Thymus (tissue), 11 donors: ENCODE results near the gene TMED3. TPM values are rescaled to one million over a fixed set of nuclear protein-coding genes. Genes with fewer than 3 reads are reported as not detected.

Source experiments
- DNase-seq, 9 donors: peaks; one replicate each; pipeline ENCODE4 v3.0.0-alpha.2; 2013; ENCODE audit warnings: low spot score in 9 of 9, low read depth in 6 of 9, missing footprints in 1 of 9
- H3K27ac ChIP-seq, 2 donors: one replicate each; pipeline ENCODE4 v1.5.1; 2013; ENCODE audit warnings: control low read depth in 1 of 2, low read depth in 1 of 2, low read length in 1 of 2, mild to moderate bottlenecking in 1 of 2, moderate library complexity in 1 of 2
- H3K27me3 ChIP-seq, 2 donors: one replicate each; pipeline ENCODE4 v1.5.1; 2013; ENCODE audit warnings: low read length in 1 of 2; ENCODE audit not compliant: control insufficient read depth in 2 of 2, insufficient read depth in 1 of 2
- H3K36me3 ChIP-seq, 2 donors: one replicate each; pipeline ENCODE4 v1.5.1; 2013; ENCODE audit warnings: low read length in 1 of 2, mild to moderate bottlenecking in 1 of 2, moderate library complexity in 1 of 2; ENCODE audit not compliant: control insufficient read depth in 2 of 2, insufficient read depth in 2 of 2
- H3K4me1 ChIP-seq, 2 donors: one replicate each; pipeline ENCODE4 v1.5.1; 2013; ENCODE audit warnings: low read length in 2 of 2; ENCODE audit not compliant: control insufficient read depth in 2 of 2, insufficient read depth in 2 of 2
- H3K4me3 ChIP-seq, 2 donors: one replicate each; pipeline ENCODE4 v1.5.1; 2013; ENCODE audit warnings: low read length in 2 of 2, control low read depth in 1 of 2, mild to moderate bottlenecking in 1 of 2
- H3K9me3 ChIP-seq, 2 donors: one replicate each; pipeline ENCODE4 v1.5.1; 2013; ENCODE audit warnings: low read length in 1 of 2, mild to moderate bottlenecking in 1 of 2; ENCODE audit not compliant: control insufficient read depth in 2 of 2, insufficient read depth in 1 of 2
- WGBS: extraction: QIAGEN DNeasy Blood & Tissue Kit; methylation state at CpG from one replicate; pipeline ENCODE4 v1.1.7; 2013; 5-methylcytosine and 5-hydroxymethylcytosine counted together
- polyA plus RNA-seq: library from polyadenylated mRNA; stranded (reverse); fragments of 200-250 nt; gene quantifications from one replicate; pipeline ENCODE4 v1.2.3, GENCODE V29; 2013
- total RNA-seq: library from RNA; stranded (reverse); fragments of 120-200 nt; gene quantifications from one replicate; pipeline ENCODE4 v1.2.4, GENCODE V29; 2013
- donor health status: healthy.

Gene TMED3
- total and polyA plus RNA-seq, 2 donors: 45.3 to 59.0 TPM

DNA sequence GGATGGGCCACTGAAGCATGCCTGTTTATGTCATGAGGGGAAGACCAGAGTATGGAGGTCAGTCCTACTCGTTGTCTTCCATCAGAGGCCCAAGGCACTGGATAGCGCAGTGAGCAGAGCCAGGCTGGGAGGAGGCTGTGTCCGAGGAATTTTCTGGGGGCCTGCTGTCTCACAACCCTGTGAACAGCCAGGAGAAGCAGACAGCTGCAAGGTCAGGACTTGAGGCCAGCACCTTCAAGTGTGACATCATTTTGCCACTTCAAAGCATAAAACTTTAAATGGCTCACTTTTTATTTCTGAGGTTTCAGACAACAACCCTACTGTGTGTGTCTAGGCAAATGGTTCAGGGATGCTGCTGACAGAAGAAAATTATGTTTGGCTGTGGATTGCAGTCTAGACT lies 47.2 kb downstream of the TMED3 start:
- Histone ChIP-seq H3K36me3 (no peaks in the 10 kb centered on the region), H3K9me3 (no peaks in the 10 kb centered on the region), H3K4me1 (no peaks in the 10 kb centered on the region), H3K27ac (no peak overlapping the region), H3K4me3 (no peak overlapping the region), H3K27me3 (no peaks in the 10 kb centered on the region)
- 81% methylated on average over 3 of the region's 3 CpGs for WGBS
- DNase-seq: no peak

DNA sequence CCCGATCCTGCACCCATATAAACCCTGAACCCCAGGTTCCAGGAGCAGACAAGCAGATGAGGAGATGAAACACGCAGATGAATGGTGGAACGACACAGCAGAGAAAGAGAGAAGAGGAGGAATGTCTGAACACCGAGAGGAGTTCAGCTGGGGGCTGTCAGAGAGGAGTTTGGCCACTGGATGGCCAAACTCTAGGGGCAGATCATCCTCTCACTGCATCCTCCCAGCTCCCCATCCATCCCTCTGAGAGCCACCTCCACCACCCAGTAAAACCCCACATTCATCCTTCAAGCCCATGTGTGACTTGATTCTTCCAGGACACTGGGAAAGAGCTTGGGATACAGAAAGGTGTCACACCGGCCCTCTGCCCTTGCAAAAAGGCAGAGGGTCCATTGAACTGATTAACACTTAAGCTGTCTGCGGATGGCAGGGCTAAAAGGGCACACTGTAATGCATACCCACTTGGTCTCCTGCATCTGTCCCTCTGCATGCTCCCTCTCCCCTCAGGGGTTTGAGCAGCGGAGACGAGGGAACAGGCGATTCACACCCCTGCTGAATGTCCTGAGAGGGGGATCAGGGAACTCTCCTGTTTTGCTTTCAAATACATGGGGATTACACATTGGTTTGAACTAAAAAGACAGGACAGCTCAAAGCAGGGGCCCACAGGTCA lies 53.8 kb downstream of the TMED3 start:
- no peaks in the 10 kb centered on the region for H3K4me1 ChIP-seq
- no peak overlapping the region for H3K4me3 ChIP-seq

GRCh38 chr15:79365765-79366164 lies 54.9 kb downstream of the TMED3 start:
- H3K27me3 ChIP-seq: no peaks in the 10 kb centered on the region
- H3K4me1 ChIP-seq: no peaks in the 10 kb centered on the region
- 87% methylated on average over 3 of the region's 3 CpGs for WGBS
- no peak overlapping the region for H3K27ac ChIP-seq
- H3K4me3 ChIP-seq: no peak overlapping the region
- no peak for DNase-seq
- peaks cover 0 to 3% of the 10 kb centered on the region in 2 donors for H3K36me3 ChIP-seq
- no peaks in the 10 kb centered on the region for H3K9me3 ChIP-seq

More for the DNA sequence above, 53.8 kb downstream of the TMED3 start:
- peaks cover 0 to 3% of the 10 kb centered on the region in 2 donors for H3K36me3 ChIP-seq
- DNase-seq: no peak
- H3K27me3 ChIP-seq: no peaks in the 10 kb centered on the region
- no peak overlapping the region for H3K27ac ChIP-seq
- 99% methylated on average over 9 of the region's 9 CpGs for WGBS
- no peaks in the 10 kb centered on the region for H3K9me3 ChIP-seq

- H3K9me3 ChIP-seq: no peaks in the 10 kb centered on the region
- H3K4me3 ChIP-seq: no peak overlapping the region
- H3K27ac ChIP-seq: no peak overlapping the region
- 96% methylated on average over 2 of the region's 2 CpGs for WGBS
- H3K27me3 ChIP-seq: no peaks in the 10 kb centered on the region
- DNase-seq: no peak
- H3K4me1 ChIP-seq: no peaks in the 10 kb centered on the region
- H3K36me3 ChIP-seq: peaks cover 0 to 3% of the 10 kb centered on the region in 2 donors
Measured at GRCh38 chr15:79366691-79367090, 55.8 kb downstream of the TMED3 start.

DNA sequence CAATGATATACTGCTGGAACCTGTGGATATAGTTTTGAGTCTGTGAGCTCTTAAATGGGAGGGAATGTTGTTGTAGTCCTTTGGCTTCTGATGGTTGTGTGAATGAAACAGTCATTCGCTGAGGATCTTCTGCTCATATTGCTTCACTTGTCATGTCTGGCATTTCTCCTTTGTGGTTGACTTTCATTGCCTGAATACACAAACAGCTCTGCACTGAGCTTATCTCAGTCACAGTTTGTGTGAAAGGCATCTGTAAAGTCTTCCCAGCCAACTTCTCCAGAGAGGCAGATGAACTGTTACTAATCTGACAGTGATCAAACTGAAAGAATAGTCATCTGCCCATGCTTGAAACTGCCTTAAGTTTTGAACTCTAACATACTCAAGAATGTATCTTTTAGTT lies 59.8 kb downstream of the TMED3 start:
- WGBS: 91% methylated on average over 1 of the region's 1 CpG
- H3K36me3 ChIP-seq: peaks cover 0 to 3% of the 10 kb centered on the region in 2 donors
- H3K27me3 ChIP-seq: no peaks in the 10 kb centered on the region
- H3K9me3 ChIP-seq: no peaks in the 10 kb centered on the region
- no peak overlapping the region for H3K27ac ChIP-seq
- no peak overlapping the region for H3K4me3 ChIP-seq
- DNase-seq: no peak
- no peaks in the 10 kb centered on the region for H3K4me1 ChIP-seq

- H3K4me1 ChIP-seq: no peaks in the 10 kb centered on the region
- no peak for DNase-seq
- 94% methylated on average over 1 of the region's 1 CpG for WGBS
- H3K9me3 ChIP-seq: no peaks in the 10 kb centered on the region
- no peak overlapping the region for H3K27ac ChIP-seq
- no peak overlapping the region for H3K4me3 ChIP-seq
- no peaks in the 10 kb centered on the region for H3K36me3 ChIP-seq
- no peaks in the 10 kb centered on the region for H3K27me3 ChIP-seq
Measured at GRCh38 chr15:79371591-79371990, 60.7 kb downstream of the TMED3 start.

GRCh38 chr15:79372428-79372827 lies 61.5 kb downstream of the TMED3 start:
- H3K4me3 ChIP-seq: no peak overlapping the region
- no peak for DNase-seq
- no peak overlapping the region for H3K27ac ChIP-seq
- 60% methylated on average over 2 of the region's 2 CpGs for WGBS
- H3K9me3 ChIP-seq: no peaks in the 10 kb centered on the region
- H3K4me1 ChIP-seq: no peaks in the 10 kb centered on the region
- no peaks in the 10 kb centered on the region for H3K27me3 ChIP-seq
- H3K36me3 ChIP-seq: no peaks in the 10 kb centered on the region

Other genes with a start within 250 kb of the TMED3 start
- 0.47 TPM for gene RASGRF1, start 220.3 kb upstream of the TMED3 start, total RNA-seq
- gene RASGRF1, start 220.3 kb upstream of the TMED3 start, polyA plus RNA-seq: 0.52 TPM
- gene ANKRD34C, start 28.4 kb upstream of the TMED3 start, total RNA-seq: under 0.01 TPM
- gene ANKRD34C, start 28.4 kb upstream of the TMED3 start, polyA plus RNA-seq: 0.07 TPM
- 0.38 TPM for gene MINAR1, start 121.2 kb downstream of the TMED3 start, total RNA-seq
- gene MINAR1, start 121.2 kb downstream of the TMED3 start, polyA plus RNA-seq: 0.37 TPM